Measurements from ENCODE around the gene MLPH. TPM values are rescaled to one million over a fixed set of nuclear protein-coding genes. Genes with fewer than 3 reads are reported as not detected.
"Not testable (repeated sequence)": the region's sequence is repeated elsewhere in the genome, so short reads cannot be mapped to it uniquely, and the experiment has no call there.

Gene MLPH
- total and polyA plus RNA-seq, 2 of the 13 experiments (the other 11 are each of a cell fraction or from before 2014, with no cell fraction given), result 0.12 TPM; not detected in 1

GRCh38 chr2:237467447-237468179, 19.4 kb upstream of the MLPH start (continued):
- no peak for TF ChIP-seq MAF1 (CRISPR knock-in tag; IDR thresholded peaks at IDR 0.05; ENCODE audit: borderline replicate concordance)
- TF ChIP-seq, protein P1, sequence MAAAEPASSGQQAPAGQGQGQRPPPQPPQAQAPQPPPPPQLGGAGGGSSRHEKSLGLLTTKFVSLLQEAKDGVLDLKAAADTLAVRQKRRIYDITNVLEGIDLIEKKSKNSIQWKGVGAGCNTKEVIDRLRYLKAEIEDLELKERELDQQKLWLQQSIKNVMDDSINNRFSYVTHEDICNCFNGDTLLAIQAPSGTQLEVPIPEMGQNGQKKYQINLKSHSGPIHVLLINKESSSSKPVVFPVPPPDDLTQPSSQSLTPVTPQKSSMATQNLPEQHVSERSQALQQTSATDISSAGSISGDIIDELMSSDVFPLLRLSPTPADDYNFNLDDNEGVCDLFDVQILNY (CRISPR knock-in tag; conservative IDR thresholded peaks at IDR 0.05), result no peak

DNA sequence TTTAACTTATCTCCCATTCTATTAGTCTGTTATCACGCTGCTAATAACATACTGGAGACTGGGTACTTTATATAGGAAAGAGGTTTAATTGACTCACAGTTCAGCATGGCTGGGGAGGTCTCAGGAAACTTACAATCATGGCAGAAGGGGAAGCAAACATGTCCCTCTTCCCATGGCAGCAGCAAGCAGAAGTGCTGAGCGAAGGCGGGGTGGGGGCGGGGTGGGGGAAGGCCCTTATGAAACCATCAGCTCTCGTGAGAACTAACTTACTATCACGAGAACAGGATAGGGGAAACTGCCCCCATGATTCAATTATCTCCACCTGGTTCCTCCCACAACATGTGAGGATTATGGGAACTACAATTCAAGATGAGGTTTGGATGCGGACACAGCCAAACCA, 17.6 kb upstream of the MLPH start:
- WGBS (ENCODE audit: low lambda C conversion rate), result 19% methylated on average over 7 of the region's 7 CpGs
- in situ Hi-C loops (cut with HindIII; ENCODE audit: extremely low pct_ligation_motif_present, low pct_unique_long_range_greater_than_20kb); H2AFZ ChIP-seq (ENCODE audit: low read length); CTCF ChIA-PET (ENCODE audit: low intra/inter-chr PET ratio, low total read pairs); POLR2A ChIA-PET; H3K27me3 ChIP-seq (ENCODE audit: control insufficient read depth in 1 of 2, insufficient read depth in 2 of 2, low read length in 2 of 2); BruUV-seq (replicated peaks); ATAC-seq; H3K36me3 ChIP-seq (replicated peaks in 1 of 2; ENCODE audit: control insufficient read depth in 1 of 2, insufficient read depth in 2 of 2, low read length in 2 of 2); H3K79me2 ChIP-seq (ENCODE audit: insufficient read depth, low read length); H3K4me1 ChIP-seq (ENCODE audit: insufficient read depth, low read length); H4K20me1 ChIP-seq (ENCODE audit: insufficient read depth, low read length); intact Hi-C loops (cut with micrococcal nuclease; ENCODE audit: unreplicated experiment); H3K9me3 ChIP-seq (ENCODE audit: low read length); H3K9ac ChIP-seq (ENCODE audit: insufficient read depth, low read depth, low read length); H3K4me2 ChIP-seq (ENCODE audit: low read depth, low read length); DNase-seq (ENCODE audit: low spot score); FAIRE-seq; H3K27ac ChIP-seq (ENCODE audit: extremely low read length, insufficient read depth, low read length); H3K4me3 ChIP-seq (replicated peaks in 1 of 3; ENCODE audit: insufficient read depth in 1 of 3, low read depth in 2 of 3, low read length in 3 of 3): not testable (repeated sequence)

GRCh38 chr2:237469849-237470248, 17.2 kb upstream of the MLPH start:
- intact Hi-C loops (cut with micrococcal nuclease; ENCODE audit: unreplicated experiment) (no loop called here), in situ Hi-C loops (cut with HindIII; ENCODE audit: extremely low pct_ligation_motif_present, low pct_unique_long_range_greater_than_20kb) (no loop called here)
- Histone ChIP-seq H3K4me1 (ENCODE audit: insufficient read depth, low read length) (peaks cover 8% of the 10 kb centered on the region), H3K4me3 (replicated peaks in 1 of 3; ENCODE audit: insufficient read depth in 1 of 3, low read depth in 2 of 3, low read length in 3 of 3) (no peak overlapping the region), H3K9me3 (ENCODE audit: low read length) (no peaks in the 10 kb centered on the region), H3K27me3 (ENCODE audit: control insufficient read depth in 1 of 2, insufficient read depth in 2 of 2, low read length in 2 of 2) (peaks cover 0 to 7% of the 10 kb centered on the region in 2 experiments; a peak in 2 of 5 replicates), H3K79me2 (ENCODE audit: insufficient read depth, low read length) (no peaks in the 10 kb centered on the region), H2AFZ (ENCODE audit: low read length) (no peak overlapping the region), H4K20me1 (ENCODE audit: insufficient read depth, low read length) (no peaks in the 10 kb centered on the region), H3K36me3 (replicated peaks in 1 of 2; ENCODE audit: control insufficient read depth in 1 of 2, insufficient read depth in 2 of 2, low read length in 2 of 2) (no peaks in the 10 kb centered on the region), H3K4me2 (ENCODE audit: low read depth, low read length) (no peak overlapping the region), H3K27ac (ENCODE audit: extremely low read length, insufficient read depth, low read length) (no peak overlapping the region), H3K9ac (ENCODE audit: insufficient read depth, low read depth, low read length) (no peak overlapping the region)
- CTCF ChIA-PET (ENCODE audit: low intra/inter-chr PET ratio, low total read pairs), result no interaction called here
- DNase-seq (ENCODE audit: low spot score) (no peak), FAIRE-seq (no peak), ATAC-seq (no peak)
- BruUV-seq (replicated peaks), result no TSS peak
- WGBS (ENCODE audit: low lambda C conversion rate), result 7% methylated on average over 4 of the region's 4 CpGs
- POLR2A ChIA-PET, result interaction anchor here (0.6 kb wide), 1 partner anchor 32 kb away, joined by 3 read pairs; no protein-coding TSS in a partner anchor
- TF ChIP-seq ZNF431 (CRISPR knock-in tag; IDR thresholded peaks at IDR 0.05; ENCODE audit: borderline replicate concordance, low read depth), result no peak
- TF ChIP-seq MAFK (conservative IDR thresholded peaks at IDR 0.05 in 1 of 2, IDR thresholded peaks at IDR 0.05 in 1 of 2; ENCODE audit: low read length in 2 of 2), result no peak
- no peak for TF ChIP-seq ZNF180 (CRISPR knock-in tag; IDR thresholded peaks at IDR 0.05; ENCODE audit: borderline replicate concordance, low read depth)
- no peak for TF ChIP-seq ZNF674 (CRISPR knock-in tag; IDR thresholded peaks at IDR 0.05; ENCODE audit: low read depth)
- TF ChIP-seq CREB1 (IDR thresholded peaks at IDR 0.05), result no peak
- no peak for TF ChIP-seq CREB1 (CRISPR knock-in tag; IDR thresholded peaks at IDR 0.05)
- TF ChIP-seq ZNF558 (CRISPR knock-in tag; IDR thresholded peaks at IDR 0.05; ENCODE audit: borderline replicate concordance), result no peak
- no peak for TF ChIP-seq KLF9 (CRISPR knock-in tag; IDR thresholded peaks at IDR 0.05; ENCODE audit: low read depth)
- TF ChIP-seq ZSCAN30 (CRISPR knock-in tag; IDR thresholded peaks at IDR 0.05), result no peak
- TF ChIP-seq, protein P2, sequence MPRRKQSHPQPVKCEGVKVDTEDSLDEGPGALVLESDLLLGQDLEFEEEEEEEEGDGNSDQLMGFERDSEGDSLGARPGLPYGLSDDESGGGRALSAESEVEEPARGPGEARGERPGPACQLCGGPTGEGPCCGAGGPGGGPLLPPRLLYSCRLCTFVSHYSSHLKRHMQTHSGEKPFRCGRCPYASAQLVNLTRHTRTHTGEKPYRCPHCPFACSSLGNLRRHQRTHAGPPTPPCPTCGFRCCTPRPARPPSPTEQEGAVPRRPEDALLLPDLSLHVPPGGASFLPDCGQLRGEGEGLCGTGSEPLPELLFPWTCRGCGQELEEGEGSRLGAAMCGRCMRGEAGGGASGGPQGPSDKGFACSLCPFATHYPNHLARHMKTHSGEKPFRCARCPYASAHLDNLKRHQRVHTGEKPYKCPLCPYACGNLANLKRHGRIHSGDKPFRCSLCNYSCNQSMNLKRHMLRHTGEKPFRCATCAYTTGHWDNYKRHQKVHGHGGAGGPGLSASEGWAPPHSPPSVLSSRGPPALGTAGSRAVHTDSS (CRISPR knock-in tag; conservative IDR thresholded peaks at IDR 0.05), result no peak
- no peak for TF ChIP-seq ZNF3 (CRISPR knock-in tag; IDR thresholded peaks at IDR 0.05)
- TF ChIP-seq ZNF432 (CRISPR knock-in tag; IDR thresholded peaks at IDR 0.05; ENCODE audit: borderline replicate concordance), result no peak
- no peak for TF ChIP-seq TBX2 (CRISPR knock-in tag; IDR thresholded peaks at IDR 0.05; ENCODE audit: borderline replicate concordance)
